ENCODE data around the gene PRPS1L1.

PRPS1L1 gene

DNA sequence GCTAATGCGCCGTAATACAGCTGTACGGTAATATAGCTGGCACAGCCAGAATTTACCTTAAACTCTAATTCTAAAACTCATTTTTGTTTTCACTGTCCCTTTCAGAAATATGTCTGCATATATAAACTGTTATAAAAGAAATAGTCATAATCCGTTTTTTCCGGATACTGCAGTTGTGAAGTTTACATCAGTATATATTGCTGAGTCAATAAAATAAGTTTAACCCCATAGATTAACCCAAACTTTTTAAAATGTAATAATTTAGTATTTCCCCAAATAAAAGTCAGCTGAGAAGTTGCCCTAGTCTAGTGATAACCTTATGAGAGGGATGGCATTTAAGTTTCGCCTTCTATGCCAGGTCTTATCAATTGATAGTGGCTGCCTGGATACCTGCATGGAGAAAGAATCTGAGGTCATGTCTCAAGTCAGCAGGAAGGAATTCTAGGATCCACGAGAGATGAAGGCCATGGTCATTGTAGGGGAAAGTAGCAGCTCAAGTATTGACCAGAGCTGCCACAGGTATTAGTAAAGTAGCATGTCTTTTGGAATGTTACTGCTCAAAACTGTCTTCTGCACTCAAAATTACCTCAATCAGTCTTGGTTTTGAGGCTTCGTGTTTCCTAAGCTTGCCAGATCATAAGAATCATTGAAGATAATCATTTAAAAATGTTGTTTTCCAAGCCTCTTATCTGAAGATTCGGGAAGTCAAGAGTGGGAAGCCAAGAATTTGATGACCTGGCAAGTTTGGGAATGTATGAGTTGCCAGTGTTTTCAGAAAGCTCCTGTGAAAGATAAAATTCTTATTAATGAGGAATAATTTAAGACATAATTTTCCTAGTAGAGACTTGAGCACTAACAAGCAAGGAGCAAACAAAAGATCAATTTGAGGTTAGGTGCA is 10.8 kb downstream of the PRPS1L1 start:
- DNase-seq (ENCODE audit: low read depth in 2 of 3, low spot score in 2 of 3): no peak

DNA sequence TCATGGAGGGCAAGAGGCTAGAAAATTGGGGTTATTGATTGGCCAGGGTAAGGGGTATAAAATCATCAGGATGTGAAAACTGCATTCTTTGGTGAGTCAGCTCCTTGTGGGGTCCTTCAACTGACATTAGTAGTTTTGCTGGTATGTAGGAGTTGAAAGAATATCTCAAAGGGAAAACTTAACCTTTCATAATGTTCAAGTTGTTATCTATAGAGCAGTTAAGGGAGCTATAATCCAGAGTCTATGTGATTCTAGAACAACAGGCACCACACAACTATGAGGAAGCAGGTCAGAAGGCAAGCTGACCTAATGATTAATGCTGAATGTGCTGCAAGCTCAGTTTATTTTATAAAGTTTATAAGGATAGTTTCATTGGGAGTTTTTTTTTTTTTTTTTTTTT is 13.7 kb downstream of the PRPS1L1 start:
- no peak for DNase-seq (ENCODE audit: low read depth in 2 of 3, low spot score in 2 of 3)

DNA sequence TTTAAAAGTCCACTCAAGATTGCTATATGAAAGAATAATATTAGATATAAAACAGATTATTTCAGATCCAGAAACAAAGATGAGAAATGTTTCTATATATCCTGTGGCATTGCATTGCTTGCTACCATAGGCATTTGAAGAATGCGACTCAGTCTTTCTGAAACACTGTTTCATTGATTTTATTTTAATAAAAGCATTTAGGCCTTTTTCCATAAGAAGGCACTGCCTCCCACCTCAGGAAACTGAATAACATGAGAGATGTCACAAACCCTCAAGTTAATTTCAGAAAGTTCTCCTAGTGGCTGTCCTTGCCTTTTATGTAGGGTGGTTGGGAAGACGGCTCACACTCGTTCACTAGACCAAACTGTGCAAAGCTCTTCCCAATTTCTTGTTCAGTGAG is 23.3 kb downstream of the PRPS1L1 start:
- no peak for DNase-seq (ENCODE audit: low read depth in 2 of 3, low spot score in 2 of 3)

DNA sequence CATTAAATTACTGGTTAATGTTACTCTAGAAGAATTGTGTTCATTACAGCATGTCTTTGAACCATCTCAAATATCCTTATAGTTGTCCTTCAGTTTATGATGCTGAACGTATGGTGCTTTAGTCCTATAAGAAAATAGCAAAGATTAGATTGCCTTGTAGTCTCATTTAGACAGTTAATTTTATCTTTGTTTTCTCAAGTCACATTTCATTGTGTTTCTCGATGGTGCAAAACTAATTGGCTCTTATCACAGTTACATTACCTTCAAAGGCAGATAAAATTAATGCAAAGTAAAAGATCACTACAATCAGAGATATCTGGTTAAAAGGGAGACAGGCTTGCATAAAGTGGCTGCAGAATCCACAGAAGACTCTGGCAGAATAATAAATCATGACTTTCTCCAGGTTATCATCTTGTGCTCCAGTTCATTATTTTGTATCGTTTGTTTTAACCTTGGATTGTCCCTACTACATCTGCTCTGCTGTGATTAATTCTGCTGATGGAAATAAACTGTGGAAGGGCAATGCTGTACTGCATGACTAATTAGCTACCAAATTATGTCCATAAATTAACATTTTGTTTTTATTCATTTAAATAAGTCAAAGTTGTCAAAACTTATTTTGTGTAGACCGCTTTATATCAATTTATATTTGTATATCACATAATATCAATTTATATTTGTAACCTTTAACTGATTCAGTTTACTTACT is 24.2 kb downstream of the PRPS1L1 start:
- no peak for DNase-seq (ENCODE audit: low read depth in 2 of 3, low spot score in 2 of 3)

DNA sequence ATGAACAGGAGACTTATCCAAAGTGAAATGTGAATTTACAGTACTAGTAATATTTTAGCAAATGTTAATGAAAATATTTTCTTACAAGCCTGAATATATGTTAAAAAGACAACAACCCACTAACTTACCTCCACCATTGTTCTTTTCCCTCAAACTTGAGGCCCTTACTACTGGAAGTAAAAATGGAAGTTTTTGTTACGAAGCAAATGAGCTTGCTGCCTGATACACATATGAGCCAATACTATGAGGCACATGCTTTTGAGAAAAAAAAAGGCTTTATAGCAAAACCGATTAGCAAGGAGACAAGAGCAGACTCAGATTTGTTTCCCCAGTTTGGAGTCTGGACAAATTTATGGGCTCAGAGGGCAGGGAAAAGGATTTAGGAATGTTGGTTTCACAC is 29.0 kb downstream of the PRPS1L1 start:
- DNase-seq (ENCODE audit: low read depth in 2 of 3, low spot score in 2 of 3): no peak

DNA sequence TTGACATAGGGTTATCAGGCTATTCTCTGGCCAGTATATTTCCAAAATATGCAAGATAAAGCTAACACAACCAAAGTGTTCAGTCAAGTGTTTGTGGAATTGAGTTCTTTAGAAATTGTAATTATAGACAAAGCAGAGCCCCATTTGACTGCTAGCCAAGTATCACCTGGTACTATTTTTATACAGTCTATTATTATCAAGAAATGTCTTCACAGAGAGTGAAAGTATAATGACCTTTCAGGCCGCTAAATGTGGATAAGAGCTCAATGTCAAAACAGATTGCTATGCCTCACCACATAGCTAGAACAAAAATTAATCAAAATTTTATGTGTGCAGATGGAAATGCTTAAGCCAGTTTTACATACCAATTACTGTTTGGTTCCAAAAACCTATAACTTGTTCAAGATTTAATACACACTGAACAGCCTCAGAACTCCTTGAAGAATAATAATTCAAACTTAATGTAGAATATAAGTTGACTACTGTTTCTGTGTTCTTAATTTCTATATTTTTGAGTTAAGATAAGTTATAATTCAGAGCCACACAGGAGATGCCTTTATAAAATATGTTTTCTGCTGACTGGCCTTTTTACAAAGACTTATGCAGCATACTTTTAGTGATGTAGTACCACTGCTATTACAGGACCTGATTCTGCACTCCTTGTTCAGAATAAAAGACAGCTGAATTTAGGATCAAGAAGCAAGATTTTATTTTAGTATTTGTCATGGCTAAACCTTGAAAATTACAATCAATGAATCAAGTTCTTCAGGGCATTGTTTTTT is 31.0 kb downstream of the PRPS1L1 start:
- DNase-seq (ENCODE audit: low read depth in 2 of 3, low spot score in 2 of 3): no peak

DNA sequence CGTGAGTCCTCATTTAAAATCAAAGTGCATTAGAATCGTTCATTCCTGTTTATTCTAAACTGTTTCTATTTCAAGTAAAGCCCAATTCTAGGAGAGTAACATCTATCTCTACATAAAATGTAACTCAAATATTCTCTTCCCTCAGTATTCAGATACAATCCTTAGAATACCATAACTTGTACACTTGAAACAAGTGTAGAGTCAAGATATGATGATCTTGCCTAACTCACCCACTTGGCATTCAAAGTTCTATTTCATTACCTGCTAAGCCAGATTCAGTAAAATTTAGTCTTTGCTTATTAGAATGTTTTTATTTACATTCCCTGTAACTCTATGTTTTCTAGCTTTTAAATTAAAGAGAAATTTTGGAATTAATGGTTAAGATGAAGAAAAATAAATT is 31.6 kb downstream of the PRPS1L1 start:
- DNase-seq (ENCODE audit: low read depth in 2 of 3, low spot score in 2 of 3): no peak

DNA sequence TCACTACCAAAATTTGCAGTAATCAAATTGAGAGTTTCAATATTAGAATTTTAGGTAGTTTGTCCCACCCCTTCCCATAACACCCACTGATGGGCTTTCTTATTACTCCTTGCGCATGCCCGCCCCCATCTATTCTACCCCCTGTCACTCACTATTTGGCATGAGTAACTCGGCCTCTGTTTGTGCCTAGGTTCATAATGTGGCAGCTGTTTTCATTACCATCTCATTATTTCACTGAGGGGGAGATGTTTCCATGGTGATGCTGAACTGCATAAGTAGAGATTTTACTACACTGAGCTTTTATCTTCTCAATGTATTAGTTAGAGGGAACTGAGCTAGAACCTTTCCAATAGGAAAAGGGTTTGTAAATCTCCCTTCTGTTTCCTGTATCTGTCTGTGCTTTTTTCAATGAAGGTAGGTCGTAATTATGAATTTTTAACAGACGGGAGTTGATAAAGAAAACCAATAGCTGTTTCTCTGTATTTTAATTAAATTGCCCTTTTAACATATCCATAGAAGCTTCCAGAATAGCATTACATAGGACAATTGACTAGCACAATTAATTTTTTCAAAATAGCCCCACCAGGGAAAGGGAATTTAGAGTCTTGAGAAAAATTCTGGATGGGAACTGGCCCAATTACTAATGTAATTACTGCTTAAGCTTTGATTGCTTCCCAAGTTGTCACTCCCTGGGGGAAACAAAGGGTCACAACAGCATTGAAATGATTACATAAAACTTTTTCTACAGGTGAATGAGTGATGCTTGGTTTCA is 33.4 kb downstream of the PRPS1L1 start:
- no peak for DNase-seq (ENCODE audit: low read depth in 2 of 3, low spot score in 2 of 3)

DNA sequence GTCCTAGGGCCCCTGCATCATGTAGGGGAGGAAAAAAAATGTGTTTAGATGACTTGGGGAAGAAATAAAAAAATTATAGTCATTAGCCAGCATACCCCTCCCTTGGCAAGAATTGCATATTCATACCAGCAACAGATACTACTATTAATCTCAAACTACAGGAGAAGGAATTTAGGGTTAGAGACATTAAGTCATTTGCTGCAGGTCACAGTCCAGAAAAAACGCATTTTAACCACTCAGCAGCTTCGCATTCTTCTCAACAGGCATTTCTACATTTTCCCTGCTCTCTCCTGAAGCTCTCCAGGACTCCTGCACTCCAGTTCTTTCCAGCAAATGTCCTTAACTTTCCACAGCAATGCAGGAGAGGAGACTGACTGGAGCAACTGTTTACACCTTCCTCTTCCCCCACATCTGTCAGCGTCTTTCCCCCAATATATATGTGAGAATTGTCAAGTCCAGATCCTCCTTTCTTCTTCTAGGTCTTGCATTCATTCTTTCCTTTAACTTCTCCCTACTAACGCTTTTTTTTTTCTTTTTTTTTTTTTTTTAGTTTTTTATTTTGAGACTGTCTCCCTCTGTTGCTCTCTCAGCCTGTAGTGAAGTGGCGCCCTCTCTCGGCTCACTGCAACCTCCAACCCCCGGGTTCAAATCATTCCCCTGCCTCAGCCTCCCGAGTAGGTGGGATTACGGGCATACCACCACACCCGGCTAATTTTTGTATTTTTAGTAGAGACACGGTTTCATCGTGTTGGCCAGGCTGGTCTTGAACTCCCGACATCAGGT is 35.6 kb downstream of the PRPS1L1 start:
- DNase-seq (ENCODE audit: low read depth in 2 of 3, low spot score in 2 of 3): no peak

DNA sequence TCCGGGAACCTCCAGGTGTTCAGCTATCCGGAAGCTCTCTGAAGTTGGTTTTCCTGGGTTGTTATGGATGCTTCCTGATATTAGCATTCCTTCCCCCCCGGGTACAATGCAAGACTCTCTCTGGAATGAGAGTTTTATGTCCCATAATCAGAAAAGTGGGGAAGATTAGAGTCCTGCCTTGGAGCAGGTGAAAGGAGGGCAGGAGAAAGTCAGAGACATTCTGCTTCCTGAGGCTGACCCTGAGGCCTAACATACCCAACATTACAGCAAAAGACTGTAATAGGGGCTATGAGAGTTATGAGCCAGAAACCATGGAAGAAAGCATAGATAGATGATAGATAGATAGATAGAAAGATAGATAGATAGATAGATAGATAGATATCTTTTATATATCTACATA is 36.9 kb downstream of the PRPS1L1 start:
- no peak for DNase-seq (ENCODE audit: low read depth in 2 of 3, low spot score in 2 of 3)

DNA sequence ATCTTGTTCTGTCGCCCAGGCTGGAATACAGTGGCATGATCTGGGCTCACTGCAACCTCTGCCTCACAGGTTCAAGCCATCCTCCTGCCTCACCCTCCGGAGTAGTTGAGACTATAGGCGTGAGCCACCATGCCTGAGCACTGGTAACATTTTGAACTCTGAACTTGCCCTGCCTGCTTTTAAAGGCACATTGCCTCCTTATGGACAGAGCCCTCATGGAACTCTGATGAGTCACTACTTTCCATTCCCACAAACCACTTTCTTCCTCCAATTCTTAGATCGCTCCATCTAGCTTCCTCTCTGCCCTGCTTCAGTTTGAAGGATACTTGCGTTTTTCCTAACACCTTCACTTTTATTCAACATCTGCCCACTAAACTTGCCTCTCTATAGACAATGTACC is 38.1 kb downstream of the PRPS1L1 start:
- no peak for DNase-seq (ENCODE audit: low read depth in 2 of 3, low spot score in 2 of 3)

DNA sequence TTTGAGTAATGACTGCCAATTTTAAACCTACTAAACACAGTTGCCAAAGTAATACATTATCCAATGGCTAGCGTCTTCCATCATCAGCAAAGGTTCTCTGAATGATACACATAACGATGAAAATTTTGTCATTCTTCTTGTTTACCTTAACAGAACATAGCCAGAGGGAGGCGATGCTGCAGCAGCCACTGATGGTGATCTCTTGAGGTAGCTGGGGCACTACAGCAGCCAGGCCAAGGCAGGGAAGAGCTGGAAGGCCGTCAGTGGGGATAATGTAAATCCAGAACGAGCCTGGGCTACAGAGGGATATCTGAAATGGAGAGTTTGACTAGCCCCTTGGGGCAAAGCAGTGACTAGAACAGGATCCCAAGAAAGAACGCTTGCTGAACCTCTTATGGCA is 38.8 kb downstream of the PRPS1L1 start:
- no peak for DNase-seq (ENCODE audit: low read depth in 2 of 3, low spot score in 2 of 3)

DNA sequence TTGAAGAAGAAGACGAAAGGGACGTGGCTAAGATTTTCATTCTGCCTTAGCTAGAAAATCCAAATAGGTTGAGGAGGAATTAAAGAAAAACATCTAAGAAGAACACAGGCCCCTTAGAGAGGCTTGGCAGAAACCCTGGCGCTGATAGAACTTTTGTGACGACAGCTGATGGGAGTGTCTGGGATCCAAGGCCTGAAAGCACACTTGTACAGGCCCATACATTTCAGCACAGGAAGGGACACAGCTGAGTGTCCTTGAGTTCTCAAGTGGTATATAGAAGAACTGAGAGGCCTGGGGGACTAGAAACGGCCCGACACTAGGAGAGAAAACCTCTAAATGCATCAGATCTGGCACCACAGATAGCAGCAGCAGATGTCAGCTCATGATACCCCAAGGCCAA is 39.5 kb downstream of the PRPS1L1 start:
- DNase-seq (ENCODE audit: low read depth in 2 of 3, low spot score in 2 of 3): no peak

DNA sequence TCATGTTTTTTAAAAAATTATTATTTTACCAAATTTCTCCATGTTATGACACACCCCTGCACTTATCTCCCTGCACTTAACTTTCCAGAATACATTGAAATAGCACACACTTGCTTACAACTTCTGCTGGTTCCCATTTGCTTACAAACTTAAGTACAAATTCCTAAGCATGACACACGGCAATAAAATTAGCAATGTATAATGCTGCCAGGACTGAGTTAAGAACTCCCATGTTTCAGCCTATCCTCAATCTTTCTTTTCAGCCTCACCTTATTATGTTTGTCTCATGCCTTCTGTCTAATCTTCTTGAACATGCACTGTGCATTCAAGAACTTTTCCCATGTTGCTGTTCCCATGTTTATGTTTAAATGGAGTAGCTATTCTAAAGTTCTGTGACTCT is 40.8 kb downstream of the PRPS1L1 start:
- DNase-seq (ENCODE audit: low read depth in 2 of 3, low spot score in 2 of 3): no peak

DNA sequence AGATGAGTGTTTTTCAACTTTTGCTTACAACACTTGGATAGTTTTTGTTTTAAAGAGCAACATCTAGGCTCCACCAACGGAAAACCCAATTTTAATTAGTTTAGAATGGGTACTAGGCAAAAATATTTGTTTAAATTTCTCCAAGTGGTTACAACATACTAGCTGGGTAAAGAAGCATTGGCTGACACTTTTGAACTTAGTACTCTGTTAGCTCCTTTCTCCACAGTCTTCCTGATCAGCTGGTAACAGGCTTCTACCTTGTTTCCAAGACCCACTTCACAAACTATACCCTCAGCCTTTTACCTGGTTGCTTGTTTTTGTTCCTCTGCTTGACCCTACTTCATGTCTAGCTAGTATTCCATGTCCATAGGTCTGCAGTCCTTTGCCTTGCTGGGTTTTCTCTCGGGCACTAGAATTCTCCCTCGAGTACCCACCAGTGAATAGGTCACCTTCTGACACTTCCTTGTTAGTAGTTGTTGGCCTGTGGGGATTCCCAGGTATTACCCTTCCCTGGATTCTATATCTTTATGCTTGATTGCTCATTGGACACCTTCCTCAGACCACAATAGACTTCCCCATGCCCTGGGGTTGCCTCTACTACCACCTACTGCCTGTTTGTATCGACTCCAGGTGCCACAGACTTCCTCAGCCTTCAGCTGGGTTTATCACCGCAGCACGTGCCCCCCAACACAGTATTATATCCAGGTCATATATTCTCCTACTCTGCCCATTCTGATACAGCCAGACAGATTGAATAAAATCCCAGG is 42.0 kb downstream of the PRPS1L1 start:
- no peak for DNase-seq (ENCODE audit: low read depth in 2 of 3, low spot score in 2 of 3)

DNA sequence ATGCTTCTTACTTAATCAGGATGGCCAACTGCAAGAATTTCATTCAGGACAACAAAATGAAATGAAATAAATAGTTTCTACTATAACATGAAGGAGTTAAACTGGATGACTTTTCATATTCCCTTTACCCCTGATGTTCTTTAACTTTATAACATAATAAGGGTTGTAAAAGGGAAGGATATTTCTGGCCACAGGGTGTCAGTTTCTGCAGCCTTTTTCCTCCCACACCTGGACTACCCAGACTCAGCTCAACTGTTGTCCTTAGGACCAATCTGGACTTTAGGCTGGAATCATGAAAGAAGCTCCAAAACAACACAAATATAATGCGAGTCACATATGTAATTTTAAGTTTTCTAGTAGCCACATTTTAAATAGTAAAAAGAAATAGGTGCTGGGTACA is 43.4 kb downstream of the PRPS1L1 start:
- no peak for DNase-seq (ENCODE audit: low read depth in 2 of 3, low spot score in 2 of 3)

DNA sequence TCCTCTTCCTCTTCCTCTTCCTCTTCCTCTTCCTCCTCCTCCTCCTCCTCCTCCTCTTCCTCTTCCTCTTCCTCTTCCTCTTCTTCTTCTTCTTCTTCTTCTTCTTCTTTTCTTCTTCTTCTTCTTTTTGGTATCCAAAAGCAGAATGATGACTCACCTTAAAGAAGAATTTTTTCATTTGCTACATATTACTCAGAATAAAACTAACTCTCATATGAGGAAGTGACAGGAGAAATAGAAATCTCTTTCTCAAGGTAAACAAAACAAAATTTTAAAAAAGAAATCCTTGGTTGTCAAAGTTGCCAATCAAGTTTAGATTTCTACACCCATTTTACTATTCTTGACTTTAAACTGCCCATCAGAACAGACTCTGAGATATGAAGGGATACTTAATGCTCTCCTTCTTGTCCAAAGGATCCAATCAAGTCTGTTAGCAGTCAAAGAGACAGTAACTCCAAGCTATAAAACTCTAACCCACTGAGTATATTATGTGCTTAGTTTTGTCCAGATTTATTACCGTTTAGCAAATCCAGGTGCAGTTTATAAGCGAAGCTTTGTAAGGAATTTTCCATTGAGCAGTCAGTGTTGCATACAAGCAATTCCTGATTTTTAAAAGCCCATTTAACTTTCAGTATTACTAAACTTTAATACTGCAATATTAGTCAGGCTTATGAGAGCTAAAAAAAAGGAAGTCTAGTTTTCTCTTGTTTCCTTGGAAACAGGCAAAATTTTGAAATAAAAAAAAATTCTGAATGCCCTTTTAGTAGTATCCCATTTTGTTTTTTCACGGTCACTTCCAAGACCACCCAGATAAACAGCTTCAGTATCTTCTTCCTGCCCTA is 44.2 kb downstream of the PRPS1L1 start:
- DNase-seq (ENCODE audit: low read depth in 2 of 3, low spot score in 2 of 3): no peak

DNA sequence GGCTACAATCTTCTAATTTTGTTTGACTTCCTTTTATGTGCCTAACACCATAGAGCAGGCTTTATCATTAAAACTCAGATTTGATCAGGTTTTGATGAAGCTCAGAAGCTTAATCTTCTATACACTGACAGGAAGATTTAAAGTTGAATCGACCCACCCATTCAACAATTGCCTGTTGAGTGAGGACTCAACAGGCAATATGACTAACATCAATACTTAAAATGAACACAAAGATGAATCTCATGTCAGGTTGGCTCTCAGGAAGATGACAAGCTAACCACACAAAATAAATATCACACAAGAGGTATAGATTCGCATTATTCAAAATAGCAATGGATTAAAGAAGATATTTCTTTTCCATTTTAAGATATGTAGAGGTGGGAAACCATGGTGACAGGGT is 50.7 kb downstream of the PRPS1L1 start:
- DNase-seq (ENCODE audit: low read depth in 2 of 3, low spot score in 2 of 3): no peak

All from activated CD8-positive, alpha-beta memory T cell treated with anti-CD3 and anti-CD28 coated beads for 48 hours (primary cell).